Measurements from ENCODE around the gene ZNF462.

DNA sequence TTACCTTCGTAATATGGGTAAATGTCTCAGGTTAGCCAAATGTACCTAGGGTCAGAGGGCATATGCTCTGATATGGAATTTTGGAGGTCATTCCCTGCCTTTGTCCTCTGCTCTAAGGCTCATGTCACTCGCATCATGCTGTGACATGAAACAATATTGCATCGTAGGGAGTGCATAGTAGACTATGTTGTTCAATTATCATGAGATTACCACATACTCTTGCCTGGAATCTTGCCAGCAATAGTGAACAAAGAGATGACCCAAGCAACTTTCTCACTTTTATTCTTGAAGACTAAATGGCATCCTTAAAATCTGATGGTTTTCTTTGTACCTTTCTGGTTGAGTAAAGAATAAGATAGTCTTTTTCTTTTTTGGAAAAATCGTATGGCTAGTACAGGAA, 27.6 kb downstream of the ZNF462 start:
- TF ChIP-seq ZNF274 (IDR thresholded peaks at IDR 0.05; ENCODE audit: low read depth, low read length) (no peak), YY1 (IDR thresholded peaks at IDR 0.05; ENCODE audit: insufficient read depth, insufficient read length) (no peak), SUZ12 (IDR thresholded peaks at IDR 0.05; ENCODE audit: extremely low read depth, insufficient read depth, insufficient read length) (no peak)
